ENCODE measurements around the gene FOXC1. TPM values are rescaled to one million over a fixed set of nuclear protein-coding genes. Genes with fewer than 3 reads are reported as not detected.

FOXC1 gene
- total and polyA plus RNA-seq, 2 experiments from 2014 or later: 0.10 to 0.13 TPM

- H3K4me1 ChIP-seq (ENCODE audit: insufficient read depth): peaks cover 10% of the 10 kb centered on the region
- no peaks in the 10 kb centered on the region for H3K79me2 ChIP-seq (replicated peaks; ENCODE audit: insufficient read depth)
- TF ChIP-seq ZNF331 (CRISPR knock-in tag; IDR thresholded peaks at IDR 0.05; ENCODE audit: low read depth): no peak
- TF ChIP-seq NANOG (IDR thresholded peaks at IDR 0.05; ENCODE audit: borderline replicate concordance): no peak
- TF ChIP-seq REST (IDR thresholded peaks at IDR 0.05; ENCODE audit: unreplicated experiment): no peak
- no peak for TF ChIP-seq CTCF (conservative IDR thresholded peaks at IDR 0.05; ENCODE audit: low read depth in 2 of 2)
- no peak for TF ChIP-seq JUNB (IDR thresholded peaks at IDR 0.05; ENCODE audit: unreplicated experiment)
- no peak for TF ChIP-seq ZNF114 (CRISPR knock-in tag; IDR thresholded peaks at IDR 0.05)
- TF ChIP-seq CREB1 (CRISPR knock-in tag; IDR thresholded peaks at IDR 0.05; ENCODE audit: low read depth): no peak
- no peak for TF ChIP-seq ETS1 (IDR thresholded peaks at IDR 0.05)
- TF ChIP-seq POLR2AphosphoS5 (IDR thresholded peaks at IDR 0.05; ENCODE audit: low read depth): no peak
- no peak for TF ChIP-seq EZH2phosphoT487 (IDR thresholded peaks at IDR 0.05; ENCODE audit: unreplicated experiment)
- TF ChIP-seq ZNF462 (CRISPR knock-in tag; IDR thresholded peaks at IDR 0.05): no peak
- TF ChIP-seq STAT1 (IDR thresholded peaks at IDR 0.05; ENCODE audit: unreplicated experiment): no peak
- TF ChIP-seq EZH2 (IDR thresholded peaks at IDR 0.05; ENCODE audit: low read depth, unreplicated experiment): no peak
- no peaks in the 10 kb centered on the region for H3K36me3 ChIP-seq (ENCODE audit: insufficient read depth)
- no peak overlapping the region for H2AFZ ChIP-seq
- peaks cover 64% of the 10 kb centered on the region for H3K27me3 Mint-ChIP-seq (ENCODE audit: insufficient read depth, low read depth, poor library complexity)
- H3K27ac Mint-ChIP-seq: no peak overlapping the region
- ATAC-seq (no peak), DNase-seq (ENCODE audit: low spot score) (no peak)
- H3K9me2 ChIP-seq (ENCODE audit: insufficient read depth): no peaks in the 10 kb centered on the region
- H3K36me3 Mint-ChIP-seq (ENCODE audit: low read depth): no peaks in the 10 kb centered on the region
- H3K4me3 ChIP-seq: no peak overlapping the region
- peaks cover 2% of the 10 kb centered on the region; the same call in 1 of the 3 replicates for H3K9me3 Mint-ChIP-seq
- no peak overlapping the region for H3K4me3 Mint-ChIP-seq
- peaks cover 31% of the 10 kb centered on the region for H3K4me1 Mint-ChIP-seq
- H3K27ac ChIP-seq (ENCODE audit: low read depth): no peak overlapping the region
- no peaks in the 10 kb centered on the region; the same call in 1 of the 2 replicates for H4K20me1 ChIP-seq (replicated peaks; ENCODE audit: insufficient read depth)
- no peak overlapping the region for H3K4me2 ChIP-seq
- H3F3A ChIP-seq (replicated peaks; ENCODE audit: low read depth): no peaks in the 10 kb centered on the region; the same call in 1 of the 2 replicates
- H3K27me3 ChIP-seq (ENCODE audit: insufficient read depth): peaks cover 41% of the 10 kb centered on the region
These were observed 9.0 kb upstream of the FOXC1 start for GRCh38 chr6:1600764-1601157.
